GM23338 (cell line): Measurements from ENCODE around the gene SIRPA. TPM values are rescaled to one million over a fixed set of nuclear protein-coding genes. Genes with fewer than 3 reads are reported as not detected.

Experiments
- ATAC-seq: fragments of 200-7000 bp; cut with Tn5 transposase; 3 replicates; pipeline ENCODE4 v1.9.1; 2020
- DNase-seq: peaks from one replicate; pipeline ENCODE4 v3.0.0-alpha.2; 2015; ENCODE audit warnings: low spot score
- H2AFZ ChIP-seq: fragments of 200-600 bp; sonication (generic); 2 replicates; pipeline ENCODE4 v1.8.0; 2016; ENCODE audit warnings: antibody characterized with exemption, mild to moderate bottlenecking, moderate library complexity
- H3F3A ChIP-seq: fragments of 200-600 bp; sonication (generic); replicated peaks from 2 replicates; pipeline ENCODE4 v1.8.0; 2017; ENCODE audit warnings: antibody characterized with exemption, mixed run types, low read depth
- H3K27ac ChIP-seq: fragments of 200-600 bp; sonication (generic); 2 replicates; pipeline ENCODE4 v1.6.1; 2016; ENCODE audit warnings: low read depth
- H3K27me3 ChIP-seq: fragments of 200-600 bp; sonication (generic); 2 replicates; pipeline ENCODE4 v1.8.0; 2016; ENCODE audit warnings: mild to moderate bottlenecking, mixed run types, moderate library complexity; ENCODE audit not compliant: insufficient read depth
- H3K36me3 ChIP-seq: fragments of 200-600 bp; sonication (generic); 2 replicates; pipeline ENCODE4 v1.8.0; 2016; ENCODE audit warnings: mild to moderate bottlenecking; ENCODE audit not compliant: insufficient read depth
- H3K4me1 ChIP-seq: fragments of 200-600 bp; sonication (generic); 2 replicates; pipeline ENCODE4 v1.8.0; 2016; ENCODE audit warnings: mild to moderate bottlenecking, moderate library complexity; ENCODE audit not compliant: insufficient read depth
- H3K4me2 ChIP-seq: fragments of 200-600 bp; sonication (generic); 2 replicates; pipeline ENCODE4 v1.7.1; 2017; ENCODE audit warnings: mixed run types
- H3K4me3 ChIP-seq: fragments of 200-600 bp; sonication (generic); 2 replicates; pipeline ENCODE4 v1.6.1; 2016; ENCODE audit warnings: mixed run types
- H3K79me2 ChIP-seq: fragments of 200-600 bp; sonication (generic); replicated peaks from 2 replicates; pipeline ENCODE4 v1.8.0; 2017; ENCODE audit warnings: mild to moderate bottlenecking; ENCODE audit not compliant: insufficient read depth
- H3K9me2 ChIP-seq: fragments of 200-600 bp; sonication (generic); 2 replicates; pipeline ENCODE4 v1.8.0; 2017; ENCODE audit not compliant: insufficient read depth
- H4K20me1 ChIP-seq: fragments of 200-600 bp; sonication (generic); replicated peaks from 2 replicates; pipeline ENCODE4 v1.8.0; 2017; ENCODE audit warnings: mild to moderate bottlenecking; ENCODE audit not compliant: insufficient read depth
- H3K27ac Mint-ChIP-seq: 2 replicates; pipeline ENCODE4 v1.8.0; 2020; ENCODE audit warnings: inconsistent platforms, mild to moderate bottlenecking, moderate library complexity, mixed read lengths
- H3K27me3 Mint-ChIP-seq: 3 replicates; pipeline ENCODE4 v1.8.0; 2022; ENCODE audit warnings: low read depth, mild to moderate bottlenecking, moderate library complexity, mixed read lengths, inconsistent platforms; ENCODE audit not compliant: insufficient read depth, poor library complexity
- H3K36me3 Mint-ChIP-seq: 3 replicates; pipeline ENCODE4 v1.8.0; 2021; ENCODE audit warnings: low read depth, mild to moderate bottlenecking, inconsistent platforms, moderate library complexity, mixed read lengths
- H3K4me1 Mint-ChIP-seq: 3 replicates; pipeline ENCODE4 v1.8.0; 2020; ENCODE audit warnings: mild to moderate bottlenecking, inconsistent platforms, mixed read lengths
- H3K4me3 Mint-ChIP-seq: 3 replicates; pipeline ENCODE4 v1.8.0; 2021; ENCODE audit warnings: moderate library complexity, mild to moderate bottlenecking, inconsistent platforms, mixed read lengths
- H3K9me3 Mint-ChIP-seq: 3 replicates; pipeline ENCODE4 v1.8.0; 2020; ENCODE audit warnings: moderate library complexity, mild to moderate bottlenecking, inconsistent platforms, mixed read lengths
- JUNB ChIP-seq: IDR thresholded peaks from one replicate; pipeline ENCODE4 v1.6.1; 2016; ENCODE audit warnings: antibody characterized with exemption; ENCODE audit not compliant: unreplicated experiment
- POLR2AphosphoS5 ChIP-seq: IDR thresholded peaks from 2 replicates; pipeline ENCODE4 v1.6.1; 2016; ENCODE audit warnings: antibody characterized with exemption, low read depth
- ZNF331 ChIP-seq: fragments of 250-450 bp; sonication (Bioruptor Pico); IDR thresholded peaks from 2 replicates; pipeline ENCODE4 v1.5.0; 2020; ENCODE audit warnings: low read depth, mild to moderate bottlenecking, moderate library complexity
- polyA plus RNA-seq: library from polyadenylated mRNA; unstranded; fragments of >200 nt; fragmentation: Nextera tagmentation; extraction: Ambion mirVana; gene quantifications from 2 replicates; pipeline ENCODE4 v1.2.1, GENCODE V29; 2016
- total RNA-seq: library from RNA; depleted of rRNA; stranded (reverse); fragments of >200 nt; shearing (Covaris generic); gene quantifications from 2 replicates; pipeline ENCODE4 v1.2.3, GENCODE V29; 2014
- TF ChIP-seq, protein P1 (sequence below): fragments of 250-450 bp; sonication (Bioruptor Pico); IDR thresholded peaks from 2 replicates; pipeline ENCODE4 v1.5.0; 2020; ENCODE audit warnings: mild to moderate bottlenecking, moderate library complexity
- TF ChIP-seq, protein P2 (sequence below): IDR thresholded peaks from one replicate; pipeline ENCODE4 v1.6.1; 2018; ENCODE audit warnings: antibody characterized with exemption; ENCODE audit not compliant: unreplicated experiment

The SIRPA gene
- total and polyA plus RNA-seq, 2 experiments from 2014 or later, result 1.2 to 2.9 TPM

DNA sequence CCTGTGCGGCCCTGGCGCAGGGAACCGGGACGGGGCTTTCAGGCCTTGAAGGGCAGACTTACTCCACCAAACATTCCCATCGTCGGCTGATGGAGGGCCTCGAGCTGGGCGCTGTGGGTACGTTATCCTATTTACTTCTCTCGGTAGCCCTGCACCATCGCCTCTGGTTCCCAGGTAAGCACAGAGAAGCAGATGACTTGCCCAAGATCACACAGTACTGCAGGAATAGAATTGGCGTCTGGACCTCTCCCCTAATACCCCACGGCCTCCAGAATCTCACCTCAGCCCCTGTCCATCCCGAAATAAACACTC is 52.3 kb downstream of the SIRPA start (continued):
- TF ChIP-seq, protein P1, sequence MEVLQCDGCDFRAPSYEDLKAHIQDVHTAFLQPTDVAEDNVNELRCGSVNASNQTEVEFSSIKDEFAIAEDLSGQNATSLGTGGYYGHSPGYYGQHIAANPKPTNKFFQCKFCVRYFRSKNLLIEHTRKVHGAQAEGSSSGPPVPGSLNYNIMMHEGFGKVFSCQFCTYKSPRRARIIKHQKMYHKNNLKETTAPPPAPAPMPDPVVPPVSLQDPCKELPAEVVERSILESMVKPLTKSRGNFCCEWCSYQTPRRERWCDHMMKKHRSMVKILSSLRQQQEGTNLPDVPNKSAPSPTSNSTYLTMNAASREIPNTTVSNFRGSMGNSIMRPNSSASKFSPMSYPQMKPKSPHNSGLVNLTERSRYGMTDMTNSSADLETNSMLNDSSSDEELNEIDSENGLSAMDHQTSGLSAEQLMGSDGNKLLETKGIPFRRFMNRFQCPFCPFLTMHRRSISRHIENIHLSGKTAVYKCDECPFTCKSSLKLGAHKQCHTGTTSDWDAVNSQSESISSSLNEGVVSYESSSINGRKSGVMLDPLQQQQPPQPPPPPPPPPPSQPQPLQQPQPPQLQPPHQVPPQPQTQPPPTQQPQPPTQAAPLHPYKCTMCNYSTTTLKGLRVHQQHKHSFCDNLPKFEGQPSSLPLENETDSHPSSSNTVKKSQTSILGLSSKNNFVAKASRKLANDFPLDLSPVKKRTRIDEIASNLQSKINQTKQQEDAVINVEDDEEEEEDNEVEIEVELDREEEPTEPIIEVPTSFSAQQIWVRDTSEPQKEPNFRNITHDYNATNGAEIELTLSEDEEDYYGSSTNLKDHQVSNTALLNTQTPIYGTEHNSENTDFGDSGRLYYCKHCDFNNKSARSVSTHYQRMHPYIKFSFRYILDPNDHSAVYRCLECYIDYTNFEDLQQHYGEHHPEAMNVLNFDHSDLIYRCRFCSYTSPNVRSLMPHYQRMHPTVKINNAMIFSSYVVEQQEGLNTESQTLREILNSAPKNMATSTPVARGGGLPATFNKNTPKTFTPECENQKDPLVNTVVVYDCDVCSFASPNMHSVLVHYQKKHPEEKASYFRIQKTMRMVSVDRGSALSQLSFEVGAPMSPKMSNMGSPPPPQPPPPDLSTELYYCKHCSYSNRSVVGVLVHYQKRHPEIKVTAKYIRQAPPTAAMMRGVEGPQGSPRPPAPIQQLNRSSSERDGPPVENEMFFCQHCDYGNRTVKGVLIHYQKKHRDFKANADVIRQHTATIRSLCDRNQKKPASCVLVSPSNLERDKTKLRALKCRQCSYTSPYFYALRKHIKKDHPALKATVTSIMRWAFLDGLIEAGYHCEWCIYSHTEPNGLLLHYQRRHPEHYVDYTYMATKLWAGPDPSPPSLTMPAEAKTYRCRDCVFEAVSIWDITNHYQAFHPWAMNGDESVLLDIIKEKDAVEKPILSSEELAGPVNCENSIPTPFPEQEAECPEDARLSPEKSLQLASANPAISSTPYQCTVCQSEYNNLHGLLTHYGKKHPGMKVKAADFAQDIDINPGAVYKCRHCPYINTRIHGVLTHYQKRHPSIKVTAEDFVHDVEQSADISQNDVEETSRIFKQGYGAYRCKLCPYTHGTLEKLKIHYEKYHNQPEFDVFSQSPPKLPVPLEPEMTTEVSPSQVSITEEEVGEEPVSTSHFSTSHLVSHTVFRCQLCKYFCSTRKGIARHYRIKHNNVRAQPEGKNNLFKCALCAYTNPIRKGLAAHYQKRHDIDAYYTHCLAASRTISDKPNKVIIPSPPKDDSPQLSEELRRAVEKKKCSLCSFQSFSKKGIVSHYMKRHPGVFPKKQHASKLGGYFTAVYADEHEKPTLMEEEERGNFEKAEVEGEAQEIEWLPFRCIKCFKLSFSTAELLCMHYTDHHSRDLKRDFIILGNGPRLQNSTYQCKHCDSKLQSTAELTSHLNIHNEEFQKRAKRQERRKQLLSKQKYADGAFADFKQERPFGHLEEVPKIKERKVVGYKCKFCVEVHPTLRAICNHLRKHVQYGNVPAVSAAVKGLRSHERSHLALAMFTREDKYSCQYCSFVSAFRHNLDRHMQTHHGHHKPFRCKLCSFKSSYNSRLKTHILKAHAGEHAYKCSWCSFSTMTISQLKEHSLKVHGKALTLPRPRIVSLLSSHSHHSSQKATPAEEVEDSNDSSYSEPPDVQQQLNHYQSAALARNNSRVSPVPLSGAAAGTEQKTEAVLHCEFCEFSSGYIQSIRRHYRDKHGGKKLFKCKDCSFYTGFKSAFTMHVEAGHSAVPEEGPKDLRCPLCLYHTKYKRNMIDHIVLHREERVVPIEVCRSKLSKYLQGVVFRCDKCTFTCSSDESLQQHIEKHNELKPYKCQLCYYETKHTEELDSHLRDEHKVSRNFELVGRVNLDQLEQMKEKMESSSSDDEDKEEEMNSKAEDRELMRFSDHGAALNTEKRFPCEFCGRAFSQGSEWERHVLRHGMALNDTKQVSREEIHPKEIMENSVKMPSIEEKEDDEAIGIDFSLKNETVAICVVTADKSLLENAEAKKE (CRISPR knock-in tag), result no peak
- TF ChIP-seq, protein P2, sequence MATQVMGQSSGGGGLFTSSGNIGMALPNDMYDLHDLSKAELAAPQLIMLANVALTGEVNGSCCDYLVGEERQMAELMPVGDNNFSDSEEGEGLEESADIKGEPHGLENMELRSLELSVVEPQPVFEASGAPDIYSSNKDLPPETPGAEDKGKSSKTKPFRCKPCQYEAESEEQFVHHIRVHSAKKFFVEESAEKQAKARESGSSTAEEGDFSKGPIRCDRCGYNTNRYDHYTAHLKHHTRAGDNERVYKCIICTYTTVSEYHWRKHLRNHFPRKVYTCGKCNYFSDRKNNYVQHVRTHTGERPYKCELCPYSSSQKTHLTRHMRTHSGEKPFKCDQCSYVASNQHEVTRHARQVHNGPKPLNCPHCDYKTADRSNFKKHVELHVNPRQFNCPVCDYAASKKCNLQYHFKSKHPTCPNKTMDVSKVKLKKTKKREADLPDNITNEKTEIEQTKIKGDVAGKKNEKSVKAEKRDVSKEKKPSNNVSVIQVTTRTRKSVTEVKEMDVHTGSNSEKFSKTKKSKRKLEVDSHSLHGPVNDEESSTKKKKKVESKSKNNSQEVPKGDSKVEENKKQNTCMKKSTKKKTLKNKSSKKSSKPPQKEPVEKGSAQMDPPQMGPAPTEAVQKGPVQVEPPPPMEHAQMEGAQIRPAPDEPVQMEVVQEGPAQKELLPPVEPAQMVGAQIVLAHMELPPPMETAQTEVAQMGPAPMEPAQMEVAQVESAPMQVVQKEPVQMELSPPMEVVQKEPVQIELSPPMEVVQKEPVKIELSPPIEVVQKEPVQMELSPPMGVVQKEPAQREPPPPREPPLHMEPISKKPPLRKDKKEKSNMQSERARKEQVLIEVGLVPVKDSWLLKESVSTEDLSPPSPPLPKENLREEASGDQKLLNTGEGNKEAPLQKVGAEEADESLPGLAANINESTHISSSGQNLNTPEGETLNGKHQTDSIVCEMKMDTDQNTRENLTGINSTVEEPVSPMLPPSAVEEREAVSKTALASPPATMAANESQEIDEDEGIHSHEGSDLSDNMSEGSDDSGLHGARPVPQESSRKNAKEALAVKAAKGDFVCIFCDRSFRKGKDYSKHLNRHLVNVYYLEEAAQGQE, result no peak
- TF ChIP-seq JUNB (no peak), ZNF331 (no peak)

DNA sequence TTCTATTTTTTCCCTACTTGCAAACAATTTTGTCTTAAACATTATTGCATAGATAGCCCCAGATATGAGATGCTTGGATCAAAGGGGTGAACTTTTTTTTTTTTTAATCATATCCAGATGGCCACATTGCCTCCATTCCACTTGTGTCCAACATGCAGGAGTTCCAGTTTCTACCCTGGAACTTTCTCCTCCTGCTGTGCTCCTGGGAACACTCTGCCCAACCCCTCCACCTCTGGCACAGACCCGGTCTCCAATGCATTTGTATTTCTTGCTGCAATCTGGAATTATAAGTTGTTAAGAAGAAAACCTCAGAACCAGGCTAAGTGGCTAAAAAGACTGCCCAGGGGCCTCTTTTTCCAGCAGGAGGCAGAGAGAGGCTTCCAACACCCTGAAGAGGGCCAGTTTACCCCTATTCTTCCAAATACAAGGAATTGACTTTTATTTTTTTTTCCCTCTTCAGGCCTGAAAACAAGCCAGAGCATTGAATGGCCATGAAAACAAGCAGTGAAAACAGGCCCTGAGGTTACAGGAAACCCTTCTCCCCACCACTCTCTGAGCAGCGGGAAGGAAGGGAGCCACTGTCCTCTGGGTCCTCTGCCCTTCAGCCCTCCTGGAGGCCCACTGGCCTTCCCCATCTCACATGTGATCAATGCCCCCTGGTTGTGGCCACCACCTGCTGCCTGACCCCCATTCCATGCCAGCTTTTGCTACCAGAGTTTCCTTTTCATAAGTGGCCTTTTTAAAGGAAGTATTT is 54.3 kb downstream of the SIRPA start:
- TF ChIP-seq, protein P1 (CRISPR knock-in tag), result no peak
- TF ChIP-seq POLR2AphosphoS5, result no peak
- no peaks in the 10 kb centered on the region for H4K20me1 ChIP-seq
- ATAC-seq, result no peak
- no peak overlapping the region; the same call in 2 of the 3 replicates for H3K4me3 Mint-ChIP-seq
- H3K79me2 ChIP-seq, result no peaks in the 10 kb centered on the region
- H3K9me2 ChIP-seq, result no peaks in the 10 kb centered on the region
- H3K27ac Mint-ChIP-seq, result no peak overlapping the region
- H3F3A ChIP-seq, result peaks cover 10% of the 10 kb centered on the region; the same call in 1 of the 2 replicates
- no peak overlapping the region for H3K27ac ChIP-seq
- H3K4me3 ChIP-seq, result no peak overlapping the region
- H3K36me3 ChIP-seq, result no peaks in the 10 kb centered on the region
- no peak overlapping the region; the same call in 1 of the 2 replicates for H2AFZ ChIP-seq
- no peaks in the 10 kb centered on the region for H3K36me3 Mint-ChIP-seq
- peaks cover 34% of the 10 kb centered on the region for H3K27me3 ChIP-seq
- H3K27me3 Mint-ChIP-seq, result peaks cover 29% of the 10 kb centered on the region
- DNase-seq, result no peak
- peaks cover 70% of the 10 kb centered on the region for H3K4me1 Mint-ChIP-seq
- H3K4me2 ChIP-seq, result no peak overlapping the region
- H3K9me3 Mint-ChIP-seq, result no peaks in the 10 kb centered on the region
- peaks cover 38% of the 10 kb centered on the region for H3K4me1 ChIP-seq
